H1 (cell line): ENCODE results near the gene TGFB1. TPM values are rescaled to one million over a fixed set of nuclear protein-coding genes. Genes with fewer than 3 reads are reported as not detected.

Experiments used
- CTCF ChIA-PET: fragments of 300-600 bp; sonication (Branson Sonifier 250); formaldehyde crosslinking; loops from one replicate; lab custom pipeline; 2021; ENCODE audit not compliant: partially characterized antibody; lab: Charles Lee
- POLR2A ChIA-PET: fragments of 300-600 bp; sonication (Branson Sonifier 250); formaldehyde crosslinking; loops from one replicate; lab custom pipeline; 2021; ENCODE audit warnings: inconsistent platforms; ENCODE audit not compliant: partially characterized antibody; lab: Charles Lee
- DNase-seq, 2 experiments: peaks; one replicate each; pipeline versions ENCODE4 v3.0.0 to v3.0.0-alpha.2; 2010 to 2022; ENCODE audit warnings: low spot score in 2 of 2, low read depth in 1 of 2, mixed read lengths in 1 of 2
- FAIRE-seq: peaks from 2 replicates; lab custom pipeline; 2011; peaks lifted over from hg19 to GRCh38; lab: Jason Lieb, UNC
- H2AFZ ChIP-seq: 2 replicates; pipeline ENCODE4 v1.8.1; 2012; ENCODE audit warnings: low read length, inconsistent platforms
- H2AK5ac ChIP-seq: 2 replicates; pipeline ENCODE4 v1.6.1; 2013; ENCODE audit warnings: low read depth, low read length
- H2BK120ac ChIP-seq: replicated peaks from 2 replicates; pipeline ENCODE3; 2013; ENCODE audit warnings: low read depth, low read length, inconsistent platforms
- H2BK12ac ChIP-seq: 2 replicates; pipeline ENCODE4 v1.6.1; 2013; ENCODE audit warnings: low read depth, low read length
- H2BK15ac ChIP-seq: 2 replicates; pipeline ENCODE4 v1.6.1; 2013; ENCODE audit warnings: low read length
- H2BK20ac ChIP-seq: 2 replicates; pipeline ENCODE4 v1.6.1; 2013; ENCODE audit warnings: low read length
- H2BK5ac ChIP-seq: 2 replicates; pipeline ENCODE4 v1.6.1; 2013; ENCODE audit warnings: low read depth, low read length
- H3K14ac ChIP-seq: 2 replicates; pipeline ENCODE4 v1.6.1; 2013; ENCODE audit warnings: inconsistent platforms; ENCODE audit not compliant: insufficient read length
- H3K18ac ChIP-seq: 2 replicates; pipeline ENCODE4 v1.6.1; 2013; ENCODE audit warnings: low read length; ENCODE audit errors: extremely low read depth
- H3K23ac ChIP-seq: 2 replicates; pipeline ENCODE4 v1.6.1; 2013; ENCODE audit warnings: inconsistent platforms; ENCODE audit not compliant: insufficient read length
- H3K23me2 ChIP-seq: 2 replicates; pipeline ENCODE4 v1.6.1; 2013; ENCODE audit warnings: low read depth, low read length
- H3K27ac ChIP-seq: 2 replicates; pipeline ENCODE4 v1.6.1; 2011; ENCODE audit warnings: low read depth, low read length, inconsistent platforms
- H3K27me3 ChIP-seq, 4 experiments: replicated peaks in 1 of 4; 1 replicate in 1 of 4; 2 replicates in 3 of 4; pipeline versions ENCODE4 v1.6.1 to v1.8.1; 2011 to 2013; ENCODE audit warnings: low read length in 3 of 4, mild to moderate bottlenecking in 3 of 4, inconsistent platforms in 2 of 4, mixed read lengths in 2 of 4, moderate library complexity in 1 of 4; ENCODE audit not compliant: control insufficient read depth in 3 of 4, insufficient read depth in 3 of 4; ENCODE audit errors: extremely low read depth in 1 of 4
- H3K36me3 ChIP-seq, 4 experiments: 2 replicates each; pipeline versions ENCODE4 v1.6.1 to v1.8.1; 2011 to 2013; ENCODE audit warnings: mild to moderate bottlenecking in 4 of 4, low read length in 3 of 4, moderate library complexity in 2 of 4, control low read depth in 1 of 4, inconsistent platforms in 1 of 4; ENCODE audit not compliant: insufficient read depth in 4 of 4, control insufficient read depth in 2 of 4
- H3K4ac ChIP-seq: replicated peaks from 2 replicates; pipeline ENCODE3; 2013; ENCODE audit warnings: low read length, low read depth, mixed read lengths, inconsistent platforms; ENCODE audit not compliant: insufficient read length
- H3K4me1 ChIP-seq, 4 experiments: replicated peaks in 1 of 4; 1 replicate in 1 of 4; 2 replicates in 3 of 4; pipeline versions ENCODE4 v1.6.1 to v1.8.1; 2011 to 2013; ENCODE audit warnings: low read length in 3 of 4, inconsistent platforms in 2 of 4, mixed read lengths in 1 of 4; ENCODE audit not compliant: insufficient read depth in 4 of 4, control insufficient read depth in 3 of 4
- H3K4me2 ChIP-seq, 2 experiments: 2 replicates each; pipeline versions ENCODE4 v1.6.1 to v1.8.1; 2011 to 2013; ENCODE audit warnings: low read depth in 2 of 2, low read length in 2 of 2, control low read depth in 1 of 2, inconsistent platforms in 1 of 2, mild to moderate bottlenecking in 1 of 2; ENCODE audit not compliant: insufficient read depth in 1 of 2
- H3K4me3 ChIP-seq, 4 experiments: fragments of 200-600, 300-600 bp in 1 of 4; sonication (generic), shearing (Covaris generic), sonication (Bioruptor Twin) in 1 of 4; 2 replicates each; pipeline versions ENCODE4 v1.5.1 to v1.8.1; 2011 to 2016; ENCODE audit warnings: low read length in 4 of 4, low read depth in 3 of 4, control low read depth in 2 of 4, inconsistent platforms in 2 of 4, mild to moderate bottlenecking in 2 of 4, mixed read lengths in 1 of 4, moderate library complexity in 1 of 4; ENCODE audit not compliant: insufficient read depth in 2 of 4; ENCODE audit errors: extremely low read depth in 1 of 4
- H3K56ac ChIP-seq: replicated peaks from 2 replicates; pipeline ENCODE3; 2013; ENCODE audit warnings: low read depth, mild to moderate bottlenecking, mixed read lengths, low read length, inconsistent platforms; ENCODE audit not compliant: insufficient read length
- H3K79me1 ChIP-seq: 2 replicates; pipeline ENCODE4 v1.6.1; 2013; ENCODE audit warnings: low read depth, low read length, control low read depth
- H3K79me2 ChIP-seq, 2 experiments: 2 replicates each; pipeline versions ENCODE4 v1.6.1 to v1.8.1; 2012 to 2013; ENCODE audit warnings: low read length in 2 of 2, mild to moderate bottlenecking in 2 of 2, inconsistent platforms in 1 of 2; ENCODE audit not compliant: insufficient read depth in 2 of 2, control insufficient read depth in 1 of 2
- H3K9ac ChIP-seq, 4 experiments: replicated peaks in 1 of 4; 1 replicate in 1 of 4; 2 replicates in 3 of 4; pipeline versions ENCODE4 v1.6.1 to v1.8.1; 2011 to 2013; ENCODE audit warnings: low read depth in 3 of 4, low read length in 3 of 4, control low read depth in 2 of 4, mild to moderate bottlenecking in 2 of 4, moderate library complexity in 2 of 4, inconsistent platforms in 1 of 4; ENCODE audit errors: extremely low read depth in 1 of 4
- H3K9me3 ChIP-seq, 2 experiments: 2 replicates each; pipeline versions ENCODE4 v1.6.1 to v1.8.1; 2012 to 2013; ENCODE audit warnings: mild to moderate bottlenecking in 2 of 2, moderate library complexity in 2 of 2, control low read depth in 1 of 2, inconsistent platforms in 1 of 2, low read depth in 1 of 2, low read length in 1 of 2, mixed read lengths in 1 of 2; ENCODE audit not compliant: insufficient read depth in 2 of 2
- H4K20me1 ChIP-seq, 2 experiments: replicated peaks in 1 of 2; 2 replicates each; pipeline versions ENCODE3 to v1.8.1; 2011 to 2013; ENCODE audit warnings: inconsistent platforms in 2 of 2, low read length in 2 of 2, mild to moderate bottlenecking in 1 of 2; ENCODE audit not compliant: insufficient read depth in 2 of 2, control insufficient read depth in 1 of 2
- H4K5ac ChIP-seq: 2 replicates; pipeline ENCODE4 v1.6.1; 2013; ENCODE audit warnings: low read length, low read depth, mixed read lengths, inconsistent platforms; ENCODE audit not compliant: insufficient read length
- H4K8ac ChIP-seq: 2 replicates; pipeline ENCODE4 v1.8.0; 2013; ENCODE audit warnings: mild to moderate bottlenecking, moderate library complexity, low read length, inconsistent platforms; ENCODE audit not compliant: insufficient read depth; ENCODE audit errors: extremely low read depth
- H4K91ac ChIP-seq: replicated peaks from 2 replicates; pipeline ENCODE3; 2013; ENCODE audit warnings: low read length, mixed read lengths, inconsistent platforms; ENCODE audit not compliant: insufficient read length
- CREB1 ChIP-seq: IDR thresholded peaks from 2 replicates; pipeline ENCODE4 v1.6.1; 2012; ENCODE audit warnings: inconsistent platforms
- CTCF ChIP-seq, 3 experiments: IDR thresholded peaks; 1 replicate in 2 of 3; 2 replicates in 1 of 3; pipeline versions ENCODE4 v1.5.1 to v1.6.1; 2011; ENCODE audit warnings: low read length in 3 of 3, mild to moderate bottlenecking in 3 of 3, inconsistent platforms in 2 of 3, low read depth in 1 of 3, moderate library complexity in 1 of 3; ENCODE audit not compliant: insufficient read depth in 1 of 3; ENCODE audit errors: control extremely low read depth in 1 of 3
- SP1 ChIP-seq: IDR thresholded peaks from 2 replicates; pipeline ENCODE4 v1.6.1; 2011; ENCODE audit warnings: low read depth, low read length
- SP4 ChIP-seq: IDR thresholded peaks from 2 replicates; pipeline ENCODE4 v1.6.1; 2012; ENCODE audit warnings: low read length, inconsistent platforms
- WGBS, 2 experiments: shearing (Covaris generic) in 1 of 2; methylation state at CpG; one replicate each; pipeline versions ENCODE4 v1.1.6 to v1.1.7; 2013 to 2015; ENCODE audit warnings: low lambda C conversion rate in 2 of 2, mixed read lengths in 2 of 2, inconsistent platforms in 1 of 2, low coverage in 1 of 2, missing lambda C conversion rate in 1 of 2; ENCODE audit not compliant: insufficient replicate concordance in 2 of 2, insufficient coverage in 1 of 2, insufficient read length in 1 of 2; ENCODE audit errors: extremely low coverage in 1 of 2, missing lambda C conversion rate in 1 of 2; 5-methylcytosine and 5-hydroxymethylcytosine counted together
- long read RNA-seq, 2 experiments: library from RNA in 1 of 2; library from capped mRNA in 1 of 2; stranded (forward); transcript quantifications; one replicate each; pipeline ENCODE4 v2.0.0, GENCODE V29; 2021; ENCODE audit warnings: inconsistent platforms in 1 of 2
- polyA minus RNA-seq, 3 experiments: library from RNA; depleted of rRNA, polyadenylated mRNA; stranded (reverse); fragments of >200 nt; gene quantifications; 1 replicate in 2 of 3; 2 replicates in 1 of 3; pipeline ENCODE4 v1.2.3, GENCODE V29; 2011
- polyA plus RNA-seq, 7 experiments: library from polyadenylated mRNA; depleted of rRNA in 3 of 7; stranded (reverse) in 5 of 7; unstranded in 2 of 7; fragments of >200 nt in 5 of 7; fragments of 200-250 nt in 2 of 7; gene quantifications; 1 replicate in 5 of 7; 2 replicates in 1 of 7; 4 replicates in 1 of 7; pipeline versions ENCODE4 v1.2.1 to v1.2.3, GENCODE V29; 2011 to 2013; ENCODE audit warnings: missing spikeins in 2 of 7, mixed read lengths in 2 of 7
- total RNA-seq: library from RNA; stranded (reverse); fragmentation: NEBNext Ultra II Directional; extraction: Animal tissue kit (Norgen Biotek cat#: 25700); gene quantifications from 2 replicates; pipeline ENCODE4 v1.2.1, GENCODE V29; 2021

The TGFB1 gene
- total RNA-seq (10.6 and 12.2 TPM in 2 replicates), polyA plus RNA-seq (2011; rRNA removed) (1.7 and 6.5 TPM in 2 replicates), polyA minus RNA-seq (2011; rRNA and poly(A)+ RNA removed) (0.88 and 5.4 TPM in 2 replicates)
- 2.0 TPM for polyA plus RNA-seq (2011; cell fraction: cytosol; rRNA removed)
- polyA plus RNA-seq (2011; cell fraction: nucleus; rRNA removed), result 3.0 TPM
- polyA plus RNA-seq (2012, experiment 1 of 2), result 7.1 to 8.5 TPM (median 7.4 TPM) in 4 replicates
- 7.1 TPM for polyA plus RNA-seq (2012, experiment 2 of 2)
- polyA plus RNA-seq (2013, experiment 1 of 2), result 12.1 TPM
- polyA plus RNA-seq (2013, experiment 2 of 2), result 12.7 TPM
- 8.4 TPM for polyA minus RNA-seq (2011; cell fraction: cytosol; rRNA and poly(A)+ RNA removed)
- 2.1 TPM for polyA minus RNA-seq (2011; cell fraction: nucleus; rRNA and poly(A)+ RNA removed)
- long read RNA-seq, experiment 1, transcript TGFB1-201 (7 exons, 2,769 nt), result major isoform, 21 of 26 reads
- long read RNA-seq, experiment 1, partial matches to known transcripts, result 3 of 26 reads
- long read RNA-seq, experiment 1, other reads (novel, unspliced or antisense), result 2 of 26 reads
- long read RNA-seq, experiment 2, partial matches to known transcripts, result 0 of 1 reads
- long read RNA-seq, experiment 2, other reads (novel, unspliced or antisense), result 1 of 1 reads

- peak within 1 kb of the TSS; percentile 85; the same call in 1 of the 2 replicates for H2BK5ac ChIP-seq
- peaks cover 0 to 7% of the 10 kb centered on the region in 2 experiments for H4K20me1 ChIP-seq
- no peak for FAIRE-seq
- no peak within 1 kb of the TSS for H2BK20ac ChIP-seq
- POLR2A ChIA-PET, result interaction anchor here (0.6 to 5.4 kb wide), 8 partner anchors 10 to 587 kb away, joined by 3 to 29 read pairs (median 4); partner anchors contain the start of genes B3GNT8 and B9D2
- peak within 1 kb of the TSS; percentile 52 to 75 (median 70) for H3K4me3 ChIP-seq
- peaks cover 10 to 36% (median 28%) of the 10 kb centered on the region in 4 experiments for H3K27me3 ChIP-seq
- H4K91ac ChIP-seq, result peak within 1 kb of the TSS; percentile 64
- peak within 1 kb of the TSS in 1 of 4 experiments; percentile 25; a peak in 1 of 7 replicates for H3K9ac ChIP-seq
- H3K79me2 ChIP-seq, result no peaks in the 10 kb centered on the region
- H4K5ac ChIP-seq, result no peak within 1 kb of the TSS
- peak within 1 kb of the TSS; percentile 47; the same call in 1 of the 2 replicates for H2AFZ ChIP-seq
- H3K23me2 ChIP-seq, result peaks cover 27% of the 10 kb centered on the region
- peak within 1 kb of the TSS; percentile 81; the same call in 1 of the 2 replicates for H2BK15ac ChIP-seq
- no peaks in the 10 kb centered on the region for H3K36me3 ChIP-seq
- H2BK120ac ChIP-seq, result no peak within 1 kb of the TSS
- DNase-seq, result peak in 1 of 2 experiments; percentile 86
- no peak within 1 kb of the TSS for H3K14ac ChIP-seq
- H3K4me2 ChIP-seq, result peak within 1 kb of the TSS; percentile 88 to 92
- 5% methylated on average over 16 of the region's 78 CpGs; no CpG with 5 or more reads in 1 of the 2 experiments for WGBS, 2 experiments
- H3K56ac ChIP-seq, result no peak within 1 kb of the TSS
- peak within 1 kb of the TSS; percentile 71 for H3K18ac ChIP-seq
- H3K4ac ChIP-seq, result peak within 1 kb of the TSS; percentile 47
- H2BK12ac ChIP-seq, result peak within 1 kb of the TSS; percentile 29; the same call in 1 of the 2 replicates
- no peak within 1 kb of the TSS for H3K27ac ChIP-seq
- H2AK5ac ChIP-seq, result 0 out of 2 replicates have a peak within 1 kb of the TSS, but pooled peaks have one; percentile 20
- H4K8ac ChIP-seq, result peak within 1 kb of the TSS; percentile 81
- no peaks in the 10 kb centered on the region for H3K9me3 ChIP-seq
- H3K23ac ChIP-seq, result no peak within 1 kb of the TSS
- peaks cover 0 to 14% (median 4%) of the 10 kb centered on the region in 4 experiments; a peak in 5 of 7 replicates for H3K4me1 ChIP-seq
- CTCF ChIA-PET, result interaction anchor here (1.0 to 8.0 kb wide), 11 partner anchors 11 to 195 kb away, joined by 3 to 37 read pairs (median 5); partner anchors contain the start of gene B9D2
- H3K79me1 ChIP-seq, result no peaks in the 10 kb centered on the region; the same call in 1 of the 2 replicates
- 0 out of 2 replicates have a peak, but pooled peaks have one; percentile 10 for TF ChIP-seq CREB1
- peak; percentile 57; the same call in 1 of the 2 replicates for TF ChIP-seq SP1
- TF ChIP-seq SP4, result no peak
- TF ChIP-seq CTCF (IDR thresholded peaks at IDR 0.05; ENCODE audit: control extremely low read depth in 1 of 3, insufficient read depth in 1 of 3, low read depth in 1 of 3, low read length in 3 of 3), result peak; percentile 85 to 89 (median 86)
Measured at GRCh38 chr19:41353466-41354342, at the start of gene TGFB1. Gene TGFB1 (minus strand): TSS chr19:41353922. CDS start chr19:41353044, 878 bp downstream.
